ENCODE measurements around the gene PDCL3. TPM values are rescaled to one million over a fixed set of nuclear protein-coding genes. Genes with fewer than 3 reads are reported as not detected.

Gene PDCL3
- polyA plus RNA-seq, 1 of the 3 experiments (the other 2 are of a cell fraction), result 32.8 TPM

DNA sequence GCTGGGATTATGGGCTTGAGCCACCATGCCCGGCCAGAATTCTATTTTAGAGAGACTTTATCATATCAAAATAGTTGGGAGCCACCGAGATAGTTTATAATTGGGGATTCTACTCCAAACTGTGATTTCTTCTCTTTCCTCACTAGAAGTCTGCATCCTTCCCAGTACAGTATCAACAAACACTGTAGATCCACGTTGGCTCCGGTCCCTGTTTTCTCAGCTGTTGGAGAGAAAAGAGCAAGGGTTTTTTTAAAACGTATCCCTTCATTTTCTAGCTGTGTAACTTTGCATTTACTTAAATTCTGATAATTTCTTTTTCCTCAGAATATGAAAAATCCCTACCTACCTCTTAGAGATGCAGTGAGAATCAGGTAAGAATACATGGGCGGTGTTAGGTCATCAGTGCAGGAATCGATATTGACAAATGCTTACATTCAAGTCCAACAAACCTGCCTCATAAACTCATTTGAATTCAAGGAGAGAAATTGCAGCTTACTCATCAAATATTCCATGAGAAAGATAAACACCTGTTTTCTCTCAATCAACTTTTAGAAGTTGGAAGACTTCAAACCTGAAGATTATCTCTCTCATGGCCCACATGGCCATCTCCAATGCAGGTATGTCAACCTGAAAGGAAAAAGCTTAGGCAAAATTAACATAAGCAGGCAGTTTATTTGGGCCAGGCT lies 17.7 kb upstream of the PDCL3 start:
- H3F3A ChIP-seq (replicated peaks; ENCODE audit: insufficient read depth), result no peaks in the 10 kb centered on the region
- no peak for DNase-seq
- CTCF ChIA-PET, result no interaction called here
- no peak overlapping the region for H3K27ac ChIP-seq (ENCODE audit: low read depth in 2 of 2, low read length in 1 of 2)
- no peaks in the 10 kb centered on the region for H4K20me1 ChIP-seq (ENCODE audit: insufficient read depth)
- H3K9me3 ChIP-seq, result no peaks in the 10 kb centered on the region
- H3K4me2 ChIP-seq, result no peak overlapping the region
- H3K79me2 ChIP-seq (ENCODE audit: insufficient read depth), result no peaks in the 10 kb centered on the region
- POLR2A ChIA-PET, result no interaction called here
- H3K27me3 ChIP-seq (ENCODE audit: insufficient read depth), result no peaks in the 10 kb centered on the region; the same call in 1 of the 2 replicates
- no peak overlapping the region for H2AFZ ChIP-seq (ENCODE audit: low read depth)
- H3K4me3 ChIP-seq (ENCODE audit: low read depth in 2 of 2, low read length in 1 of 2), result no peak overlapping the region
- H3K9ac ChIP-seq, result no peak overlapping the region
- TF ChIP-seq, protein P1, sequence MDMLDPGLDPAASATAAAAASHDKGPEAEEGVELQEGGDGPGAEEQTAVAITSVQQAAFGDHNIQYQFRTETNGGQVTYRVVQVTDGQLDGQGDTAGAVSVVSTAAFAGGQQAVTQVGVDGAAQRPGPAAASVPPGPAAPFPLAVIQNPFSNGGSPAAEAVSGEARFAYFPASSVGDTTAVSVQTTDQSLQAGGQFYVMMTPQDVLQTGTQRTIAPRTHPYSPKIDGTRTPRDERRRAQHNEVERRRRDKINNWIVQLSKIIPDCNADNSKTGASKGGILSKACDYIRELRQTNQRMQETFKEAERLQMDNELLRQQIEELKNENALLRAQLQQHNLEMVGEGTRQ (IDR thresholded peaks at IDR 0.05; ENCODE audit: borderline replicate concordance, low read depth, low read length), result no peak
- no peak for TF ChIP-seq FOXM1 (IDR thresholded peaks at IDR 0.05; ENCODE audit: low read depth)
- TF ChIP-seq NRF1 (IDR thresholded peaks at IDR 0.05; ENCODE audit: low read depth, low read length), result no peak
- no peak for TF ChIP-seq FOXJ3 (CRISPR knock-in tag; IDR thresholded peaks at IDR 0.05)
- TF ChIP-seq, protein P2, sequence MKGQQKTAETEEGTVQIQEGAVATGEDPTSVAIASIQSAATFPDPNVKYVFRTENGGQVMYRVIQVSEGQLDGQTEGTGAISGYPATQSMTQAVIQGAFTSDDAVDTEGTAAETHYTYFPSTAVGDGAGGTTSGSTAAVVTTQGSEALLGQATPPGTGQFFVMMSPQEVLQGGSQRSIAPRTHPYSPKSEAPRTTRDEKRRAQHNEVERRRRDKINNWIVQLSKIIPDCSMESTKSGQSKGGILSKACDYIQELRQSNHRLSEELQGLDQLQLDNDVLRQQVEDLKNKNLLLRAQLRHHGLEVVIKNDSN (IDR thresholded peaks at IDR 0.05; ENCODE audit: borderline replicate concordance, low read depth), result no peak
- no peak for TF ChIP-seq EZH2phosphoT487 (IDR thresholded peaks at IDR 0.05; ENCODE audit: borderline replicate concordance, low read depth)
- no peak for TF ChIP-seq NFIC (IDR thresholded peaks at IDR 0.05; ENCODE audit: borderline replicate concordance)
- TF ChIP-seq RAD21 (IDR thresholded peaks at IDR 0.05; ENCODE audit: low read length), result no peak
- 14% methylated on average over 7 of the region's 7 CpGs for WGBS (ENCODE audit: low lambda C conversion rate)
- no peaks in the 10 kb centered on the region for H3K4me1 ChIP-seq (ENCODE audit: control insufficient read depth in 1 of 2, insufficient read depth in 2 of 2, low read depth in 1 of 2, low read length in 1 of 2)
- no peaks in the 10 kb centered on the region for H3K9me2 ChIP-seq
- no peaks in the 10 kb centered on the region for H3K36me3 ChIP-seq (replicated peaks in 1 of 2; ENCODE audit: control insufficient read depth in 1 of 2, insufficient read depth in 2 of 2, low read length in 1 of 2)

DNA sequence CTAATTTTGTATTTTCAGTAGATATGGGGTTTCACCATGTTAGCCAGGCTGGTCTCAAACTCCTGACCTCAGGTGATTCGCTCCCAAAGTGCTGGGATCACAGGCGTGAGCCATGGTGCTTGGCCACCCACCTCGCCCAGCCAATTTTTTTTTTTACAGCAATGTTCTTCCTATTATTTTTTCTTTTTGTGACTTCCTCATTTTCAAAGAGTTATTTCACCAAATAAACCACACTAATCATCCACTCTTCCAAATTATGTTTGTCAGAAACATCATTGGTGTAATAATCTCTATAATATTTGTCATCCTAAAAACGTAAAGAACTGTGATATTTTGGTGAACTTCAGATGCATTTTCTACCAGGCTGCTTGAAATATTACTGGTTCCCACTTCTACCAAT lies 16.3 kb upstream of the PDCL3 start:
- Histone ChIP-seq H4K20me1 (ENCODE audit: insufficient read depth) (no peaks in the 10 kb centered on the region), H3K27me3 (ENCODE audit: insufficient read depth) (no peaks in the 10 kb centered on the region; the same call in 1 of the 2 replicates), H2AFZ (ENCODE audit: low read depth) (no peak overlapping the region), H3K79me2 (ENCODE audit: insufficient read depth) (no peaks in the 10 kb centered on the region), H3K4me1 (ENCODE audit: control insufficient read depth in 1 of 2, insufficient read depth in 2 of 2, low read depth in 1 of 2, low read length in 1 of 2) (no peaks in the 10 kb centered on the region), H3K4me2 (no peak overlapping the region), H3K9me3 (no peaks in the 10 kb centered on the region), H3K9ac (no peak overlapping the region), H3K4me3 (ENCODE audit: low read depth in 2 of 2, low read length in 1 of 2) (no peak overlapping the region), H3K36me3 (replicated peaks in 1 of 2; ENCODE audit: control insufficient read depth in 1 of 2, insufficient read depth in 2 of 2, low read length in 1 of 2) (no peaks in the 10 kb centered on the region), H3K27ac (ENCODE audit: low read depth in 2 of 2, low read length in 1 of 2) (no peak overlapping the region), H3K9me2 (no peaks in the 10 kb centered on the region), H3F3A (replicated peaks; ENCODE audit: insufficient read depth) (no peaks in the 10 kb centered on the region)
- CTCF ChIA-PET, result no interaction called here
- DNase-seq, result no peak
- TF ChIP-seq FOXM1 (IDR thresholded peaks at IDR 0.05; ENCODE audit: low read depth), result no peak
- TF ChIP-seq YY1 (IDR thresholded peaks at IDR 0.05; ENCODE audit: low read depth), result no peak
- no peak for TF ChIP-seq EZH2phosphoT487 (IDR thresholded peaks at IDR 0.05; ENCODE audit: borderline replicate concordance, low read depth)
- TF ChIP-seq FOXJ3 (CRISPR knock-in tag; IDR thresholded peaks at IDR 0.05), result no peak
- TF ChIP-seq RFX5 (IDR thresholded peaks at IDR 0.05; ENCODE audit: low read length), result no peak
- TF ChIP-seq NFIC (IDR thresholded peaks at IDR 0.05; ENCODE audit: borderline replicate concordance), result no peak
- no peak for TF ChIP-seq POLR2AphosphoS5 (IDR thresholded peaks at IDR 0.05; ENCODE audit: low read depth, low read length)
- no peak for TF ChIP-seq JUND (IDR thresholded peaks at IDR 0.05)
- no peak for TF ChIP-seq RXRA (IDR thresholded peaks at IDR 0.05; ENCODE audit: borderline replicate concordance, low read depth)
- TF ChIP-seq MXI1 (IDR thresholded peaks at IDR 0.05; ENCODE audit: low read depth, low read length), result no peak
- TF ChIP-seq TEAD4 (IDR thresholded peaks at IDR 0.05; ENCODE audit: borderline replicate concordance, insufficient read depth), result no peak
- no peak for TF ChIP-seq RCOR1 (IDR thresholded peaks at IDR 0.05; ENCODE audit: low read length)
- TF ChIP-seq, protein P3, sequence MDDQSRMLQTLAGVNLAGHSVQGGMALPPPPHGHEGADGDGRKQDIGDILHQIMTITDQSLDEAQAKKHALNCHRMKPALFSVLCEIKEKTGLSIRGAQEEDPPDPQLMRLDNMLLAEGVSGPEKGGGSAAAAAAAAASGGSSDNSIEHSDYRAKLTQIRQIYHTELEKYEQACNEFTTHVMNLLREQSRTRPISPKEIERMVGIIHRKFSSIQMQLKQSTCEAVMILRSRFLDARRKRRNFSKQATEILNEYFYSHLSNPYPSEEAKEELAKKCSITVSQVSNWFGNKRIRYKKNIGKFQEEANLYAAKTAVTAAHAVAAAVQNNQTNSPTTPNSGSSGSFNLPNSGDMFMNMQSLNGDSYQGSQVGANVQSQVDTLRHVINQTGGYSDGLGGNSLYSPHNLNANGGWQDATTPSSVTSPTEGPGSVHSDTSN (IDR thresholded peaks at IDR 0.05), result no peak
- TF ChIP-seq ELF1 (IDR thresholded peaks at IDR 0.05), result no peak
- POLR2A ChIA-PET, result no interaction called here
- WGBS (ENCODE audit: low lambda C conversion rate), result 61% methylated on average over 4 of the region's 4 CpGs

All from SK-N-SH (cell line).